Amniotic stem cell (primary cell): ENCODE results near the gene PIAS4.
"Not testable (repeated sequence)": the region's sequence is repeated elsewhere in the genome, so short reads cannot be mapped to it uniquely, and the experiment has no call there.

ENCODE experiments used
- DNase-seq: peaks from one replicate; lab custom pipeline; 2025; lab: John Stamatoyannopoulos, UW

PIAS4 gene, protein sequence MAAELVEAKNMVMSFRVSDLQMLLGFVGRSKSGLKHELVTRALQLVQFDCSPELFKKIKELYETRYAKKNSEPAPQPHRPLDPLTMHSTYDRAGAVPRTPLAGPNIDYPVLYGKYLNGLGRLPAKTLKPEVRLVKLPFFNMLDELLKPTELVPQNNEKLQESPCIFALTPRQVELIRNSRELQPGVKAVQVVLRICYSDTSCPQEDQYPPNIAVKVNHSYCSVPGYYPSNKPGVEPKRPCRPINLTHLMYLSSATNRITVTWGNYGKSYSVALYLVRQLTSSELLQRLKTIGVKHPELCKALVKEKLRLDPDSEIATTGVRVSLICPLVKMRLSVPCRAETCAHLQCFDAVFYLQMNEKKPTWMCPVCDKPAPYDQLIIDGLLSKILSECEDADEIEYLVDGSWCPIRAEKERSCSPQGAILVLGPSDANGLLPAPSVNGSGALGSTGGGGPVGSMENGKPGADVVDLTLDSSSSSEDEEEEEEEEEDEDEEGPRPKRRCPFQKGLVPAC

DNA sequence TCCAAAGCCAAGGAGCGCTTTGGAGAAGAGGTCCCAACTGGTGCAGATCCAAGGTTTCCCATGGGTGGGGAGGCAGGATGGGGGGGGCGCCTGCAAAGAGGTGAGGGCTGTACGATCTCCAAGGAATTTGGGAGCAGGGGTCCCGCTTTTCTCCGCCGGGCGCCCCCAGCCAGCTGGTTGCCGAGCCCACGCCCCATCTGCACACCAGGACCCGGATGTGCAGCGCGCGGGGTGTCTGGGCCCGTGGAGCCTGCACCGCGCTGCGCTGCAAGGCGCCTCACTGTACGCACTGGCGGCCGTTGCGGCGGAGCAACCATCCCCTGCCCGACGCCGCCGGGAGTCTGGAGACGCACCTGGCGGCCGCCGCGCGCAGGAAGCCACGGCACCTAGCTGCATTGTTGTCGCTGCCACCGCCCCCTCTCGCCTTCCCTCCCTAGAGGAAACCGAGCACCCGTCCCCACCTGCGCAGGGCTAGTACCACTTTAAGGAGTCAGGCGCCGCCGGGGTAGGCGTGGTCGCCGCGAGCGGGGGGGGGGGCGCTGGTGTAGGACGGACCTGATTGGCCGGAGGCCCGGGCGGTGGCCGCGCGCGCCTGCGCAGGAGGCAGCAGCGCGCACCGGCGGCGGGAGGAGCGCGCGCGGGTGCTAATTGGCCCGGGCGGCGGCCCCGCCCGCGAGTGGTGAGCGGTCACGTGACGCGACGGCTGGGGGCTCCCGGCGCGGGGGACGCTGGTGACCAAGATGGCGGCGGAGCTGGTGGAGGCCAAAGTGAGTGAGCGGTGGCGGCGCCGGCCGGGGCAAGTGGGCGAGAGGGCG lies at the start of gene PIAS4:
Gene PIAS4, plus strand, starts transcription at position 716 of the 815 bp plus-strand sequence. Its CDS starts 25 bp downstream, at position 741.
- DNase-seq: peak; percentile 84

DNA sequence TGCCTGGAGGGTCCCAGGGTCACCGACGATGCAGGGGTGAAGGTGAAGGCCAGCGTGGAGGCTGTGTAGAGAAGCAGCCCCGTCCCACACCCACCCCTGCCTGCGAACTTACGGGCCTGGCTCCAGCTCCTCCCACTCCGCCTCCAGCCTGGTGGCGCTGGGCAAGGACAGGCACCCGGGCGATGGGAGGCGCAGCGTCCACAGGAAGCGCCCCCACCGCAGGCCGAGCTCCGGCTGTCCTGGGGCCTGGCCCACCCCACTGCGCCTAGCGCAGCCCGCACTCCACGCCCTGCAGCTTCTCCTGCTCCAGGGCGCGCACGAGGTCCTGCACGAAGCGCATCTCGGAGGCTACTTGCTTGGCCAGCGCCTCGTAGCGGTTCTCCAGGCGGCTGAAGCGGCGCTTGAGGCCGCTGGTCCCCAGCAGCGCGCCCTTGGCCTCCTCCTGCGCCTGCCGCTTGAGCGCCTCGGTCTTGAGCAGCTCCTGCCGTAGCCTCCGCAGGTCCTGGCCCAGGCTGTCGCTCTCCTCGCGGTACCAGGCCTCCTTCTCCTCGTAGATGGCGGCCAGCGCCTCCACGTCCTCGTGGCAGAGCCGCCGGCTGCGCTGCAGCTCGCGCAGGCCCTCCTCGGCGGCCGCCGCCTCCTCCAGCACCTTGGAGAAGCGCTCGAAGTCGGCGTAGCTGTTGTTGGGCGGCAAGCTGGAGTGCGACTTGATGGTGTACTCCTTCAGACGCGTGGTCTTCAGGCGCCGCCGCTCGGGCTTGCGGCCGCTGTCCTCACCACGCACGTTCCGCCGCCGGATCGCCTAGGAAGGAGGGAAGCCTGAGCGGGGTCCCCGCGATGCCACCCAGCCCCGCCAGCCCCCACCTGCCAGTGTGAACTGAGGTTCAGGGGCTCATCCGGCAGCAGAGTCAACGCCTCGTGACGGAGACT lies 48.4 kb upstream of the PIAS4 start:
- DNase-seq: no peak

DNA sequence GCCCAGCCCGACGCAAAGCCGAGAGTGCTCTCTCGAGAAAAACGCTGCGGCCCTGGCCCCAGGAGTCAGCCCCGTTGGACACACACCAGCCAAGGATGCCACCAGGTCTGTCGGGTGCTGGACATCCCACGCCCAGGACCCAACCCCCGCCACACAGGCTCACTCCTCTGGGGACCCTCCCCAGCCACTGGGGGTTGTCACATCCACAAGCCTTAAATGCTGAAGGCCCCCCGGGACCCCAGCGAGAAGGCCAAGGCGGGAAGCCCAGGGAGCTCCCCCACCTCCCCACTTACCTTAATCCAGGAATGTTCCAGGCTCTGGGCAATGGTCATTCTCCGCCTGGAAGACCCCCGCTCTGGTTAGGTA lies 47.8 kb upstream of the PIAS4 start:
- DNase-seq: no peak

DNA sequence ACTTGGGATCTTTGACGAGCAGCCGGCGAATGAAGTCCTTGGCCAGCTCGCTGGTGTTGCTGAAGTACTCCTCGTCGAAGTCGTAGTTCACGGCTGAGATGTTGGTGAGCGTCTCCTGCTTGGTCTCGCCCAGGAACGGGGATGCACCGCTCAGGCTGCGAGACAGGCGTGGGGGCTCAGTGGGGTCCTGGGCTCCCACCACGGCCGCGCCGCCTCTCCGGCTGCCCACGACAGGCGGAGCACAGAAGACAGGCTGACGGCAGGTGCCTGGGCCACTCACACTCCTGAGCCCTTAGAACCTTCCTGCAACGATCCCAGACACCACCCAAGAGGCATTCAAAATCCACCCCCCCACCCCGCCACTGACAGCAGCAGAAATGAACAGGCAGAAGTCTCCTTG lies 46.5 kb upstream of the PIAS4 start:
- no peak for DNase-seq

DNA sequence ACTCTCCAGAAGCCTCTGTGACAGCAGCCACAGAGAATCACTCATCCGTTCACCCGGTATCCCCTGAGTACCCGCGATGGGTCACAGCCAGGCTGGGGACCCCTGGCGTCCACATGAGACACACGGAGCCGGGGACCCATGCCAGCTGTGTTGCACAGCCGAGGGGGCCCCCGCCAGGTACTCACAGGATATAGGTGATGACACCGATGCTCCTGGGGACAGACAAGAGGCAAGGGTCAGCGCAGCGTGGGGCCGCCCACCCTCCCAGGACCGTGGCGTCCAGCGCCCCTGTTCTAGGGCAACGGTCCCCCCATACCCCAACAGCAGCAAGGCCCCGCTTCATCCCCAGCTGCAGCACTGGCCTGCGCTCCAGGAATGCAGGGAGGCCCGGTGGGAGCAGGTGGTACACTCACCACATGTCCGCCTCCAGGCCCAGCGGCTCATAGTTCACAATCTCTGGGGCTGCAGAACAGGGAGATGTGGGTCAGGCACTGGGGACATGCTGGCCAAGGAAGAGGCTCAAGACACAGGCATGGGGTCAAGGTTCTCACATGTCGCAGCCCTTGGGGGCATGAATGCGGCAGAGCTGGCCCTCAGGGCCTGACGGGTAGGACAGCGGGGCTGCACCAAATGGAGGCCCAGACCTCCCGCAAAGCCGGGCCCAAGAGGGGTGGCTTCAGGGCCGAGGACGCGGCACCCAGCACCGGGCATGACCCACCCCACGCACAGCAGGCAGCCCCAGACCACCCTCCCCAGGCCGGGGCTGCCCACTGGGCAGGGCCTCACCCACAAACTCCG lies 43.9 kb upstream of the PIAS4 start:
- DNase-seq: no peak

DNA sequence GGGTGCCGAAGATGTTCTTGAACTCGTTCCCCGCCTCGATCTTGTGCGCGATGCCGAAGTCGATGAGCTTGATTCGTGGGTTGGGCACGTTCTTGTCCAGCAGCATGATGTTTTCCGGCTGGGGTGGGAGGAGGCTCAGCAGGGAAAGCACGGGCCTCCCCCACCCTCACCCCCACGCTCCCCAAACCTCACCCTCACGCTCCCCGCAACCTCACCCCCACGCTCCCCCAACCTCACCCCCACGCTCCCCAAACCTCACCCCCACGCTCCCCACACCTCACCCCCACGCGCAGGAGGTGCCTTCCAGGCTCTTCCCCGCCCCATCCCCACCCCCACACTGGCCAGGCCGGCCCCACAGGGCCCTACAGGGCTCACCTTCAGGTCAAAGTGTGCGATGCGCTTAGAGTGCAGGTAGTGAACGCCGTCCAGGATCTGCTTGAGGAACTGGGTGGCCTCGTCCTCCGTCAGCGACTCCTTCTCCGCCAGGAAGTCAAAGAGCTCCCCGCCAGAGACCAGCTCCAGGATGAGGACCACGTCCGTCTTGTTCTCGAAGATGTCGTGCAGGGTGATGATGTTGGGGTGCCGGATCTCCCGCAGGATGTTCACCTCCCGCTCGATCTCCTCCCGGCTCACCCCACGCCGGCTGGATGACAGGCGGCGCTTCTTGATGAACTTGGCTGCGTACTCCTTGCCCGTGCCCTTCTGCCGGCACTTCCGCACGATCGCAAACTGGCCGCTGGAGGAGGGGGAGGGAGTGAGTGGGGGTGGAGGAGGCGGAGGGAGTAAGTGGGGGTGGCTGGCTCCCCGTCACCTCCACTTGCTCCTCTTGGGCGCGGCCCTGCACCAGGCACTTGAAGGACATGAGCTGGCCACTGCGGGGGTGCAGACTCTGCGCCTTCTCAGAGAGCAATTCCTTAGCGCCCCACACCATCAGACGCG lies 43.0 kb upstream of the PIAS4 start:
- no peak for DNase-seq

DNA sequence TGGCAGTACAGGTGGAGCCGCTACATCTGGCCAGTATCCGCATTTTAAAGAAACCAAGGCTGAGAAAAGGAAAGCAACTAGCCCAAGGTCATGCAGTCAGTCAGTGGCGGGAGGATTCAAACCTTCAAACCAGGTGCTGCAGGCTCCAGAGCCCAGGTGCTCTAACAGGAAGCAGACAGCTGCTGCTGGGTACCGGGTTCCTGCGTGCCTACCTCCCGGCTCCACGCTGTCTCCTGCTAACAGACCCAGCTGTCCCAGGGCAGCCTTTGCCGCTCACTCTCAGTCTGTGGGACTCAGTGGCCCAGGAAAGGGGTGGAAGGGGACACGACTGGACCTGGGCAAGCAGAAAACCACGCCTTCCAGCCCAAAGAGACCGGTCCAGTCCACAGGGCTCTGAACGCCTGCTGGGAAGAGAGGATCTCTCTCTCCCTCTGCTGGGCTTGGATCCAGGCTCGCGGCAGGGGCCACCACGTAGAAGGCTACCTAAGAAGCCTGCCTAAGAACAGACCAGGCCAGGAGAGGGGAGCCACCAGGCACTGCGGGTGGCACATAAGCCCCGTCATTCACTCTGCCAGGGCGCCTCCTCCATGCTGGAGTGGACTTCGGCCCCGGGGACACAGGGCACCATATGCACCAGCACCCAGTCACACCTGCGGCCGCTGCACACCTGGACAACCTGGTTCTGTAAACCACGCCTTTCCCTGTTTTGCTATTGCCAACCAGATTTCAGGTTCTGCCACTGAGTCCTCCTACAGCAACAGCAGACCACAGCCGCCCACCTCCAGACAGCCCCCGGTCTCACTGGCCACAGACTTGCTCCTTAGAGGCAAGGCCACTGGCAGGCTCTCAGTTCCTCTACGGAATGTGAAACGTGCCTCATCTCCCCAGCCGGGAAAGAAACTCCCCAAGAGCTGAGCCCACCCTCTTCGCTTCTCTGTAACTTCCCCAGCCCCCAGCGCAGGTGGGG lies 41.2 kb upstream of the PIAS4 start:
- DNase-seq: no peak

DNA sequence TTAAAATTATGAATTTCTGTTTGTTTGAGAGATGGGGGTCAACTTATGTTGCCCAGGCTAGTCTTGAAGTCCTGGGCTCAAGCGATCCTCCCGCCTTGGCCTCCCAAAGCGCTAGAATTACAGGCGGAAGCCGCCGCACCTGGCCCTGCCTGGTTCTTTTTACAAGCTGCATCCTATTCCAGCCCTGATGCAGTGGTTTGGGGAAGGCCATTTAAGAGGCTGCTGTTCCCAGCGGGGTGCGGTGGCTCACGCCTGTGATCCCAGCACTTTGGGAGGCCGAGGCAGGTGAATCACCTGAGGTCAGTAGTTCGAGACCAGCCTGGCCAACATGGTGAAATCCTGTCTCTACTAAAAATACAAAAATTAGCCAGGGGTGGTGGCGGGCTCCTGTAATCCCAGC lies 39.6 kb upstream of the PIAS4 start:
- DNase-seq: not testable (repeated sequence)

DNA sequence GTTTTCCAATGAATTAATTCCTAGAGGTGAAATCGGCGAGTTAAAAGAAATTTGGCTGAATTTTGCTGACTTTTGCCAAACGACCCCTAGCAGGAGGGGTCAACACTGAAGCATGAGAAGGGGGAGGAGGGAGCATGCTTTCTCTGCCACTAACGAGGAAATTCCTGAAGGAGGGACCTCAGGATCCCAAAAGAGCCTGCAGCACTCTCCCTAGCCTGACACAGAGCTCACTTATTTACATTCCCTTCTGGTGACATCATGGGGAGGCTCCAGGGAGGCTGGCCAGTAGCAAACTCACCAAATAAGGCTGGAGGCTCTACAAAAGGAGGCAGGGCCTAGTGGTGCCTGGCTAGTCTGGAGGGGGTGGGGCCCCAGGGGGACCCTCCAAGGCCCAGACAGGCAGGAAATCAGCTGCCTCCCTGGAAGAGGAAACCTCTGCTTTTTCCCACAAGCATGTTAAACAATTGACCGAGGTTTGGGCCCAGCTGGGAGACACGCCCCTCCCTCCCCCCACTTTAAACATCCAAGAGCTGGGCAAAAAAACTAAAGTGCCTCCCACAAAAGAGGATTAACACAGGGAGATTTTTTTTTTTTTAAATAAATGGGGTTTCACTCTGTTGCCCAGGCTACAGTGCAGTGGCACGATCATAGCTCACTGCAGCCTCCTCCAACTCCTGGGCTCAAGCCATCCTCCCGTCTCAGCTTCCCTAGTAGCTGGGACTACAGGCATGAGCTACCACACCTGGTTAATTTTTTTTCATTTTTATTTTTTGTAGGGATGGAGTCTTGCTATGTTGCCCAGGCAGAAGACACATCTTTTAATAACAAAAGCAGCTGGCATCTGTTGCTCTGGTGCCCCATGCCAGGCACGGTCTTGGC lies 38.7 kb upstream of the PIAS4 start:
- peak; percentile 99 for DNase-seq

DNA sequence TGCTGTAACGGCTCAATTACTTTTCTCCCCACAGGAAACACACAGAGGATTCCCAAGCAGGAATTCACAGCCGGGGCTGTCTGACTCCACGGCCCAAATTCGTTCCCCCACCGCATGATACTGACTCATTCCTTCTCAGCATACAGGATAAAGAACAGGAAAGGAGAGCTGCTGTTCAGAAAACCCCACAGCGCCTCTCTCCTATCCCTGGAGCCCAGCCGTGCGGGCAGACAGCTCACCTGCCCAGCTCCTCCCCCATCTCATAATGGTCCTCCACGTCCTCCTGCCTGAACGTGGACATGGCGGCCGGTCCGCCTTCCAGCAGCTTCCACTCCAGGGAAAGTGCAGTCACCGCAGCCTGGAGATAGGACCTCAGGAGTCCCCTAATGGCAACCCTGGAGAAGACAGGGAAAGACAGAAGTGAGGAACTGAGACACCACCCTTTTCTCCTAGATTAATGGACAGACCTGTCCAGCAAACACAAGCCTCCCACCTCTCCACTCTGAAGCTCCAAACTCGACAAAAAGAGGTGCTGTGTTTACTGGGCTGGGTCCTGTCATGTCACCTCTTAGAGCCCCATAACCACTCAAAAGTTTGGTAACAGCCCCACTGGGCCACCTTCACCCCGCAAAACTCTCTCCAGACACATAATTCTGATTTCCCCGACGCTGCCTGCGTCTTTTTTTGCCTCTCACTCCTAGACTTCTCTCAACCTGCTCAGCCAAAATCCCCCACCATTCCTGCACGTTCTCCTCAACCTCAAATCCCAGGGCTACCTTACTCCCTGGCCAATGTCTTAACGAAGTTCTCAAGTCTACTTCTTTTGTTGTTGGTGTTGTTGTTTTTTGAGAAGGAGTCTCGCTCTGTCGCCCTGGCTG lies 37.9 kb upstream of the PIAS4 start:
- DNase-seq: peak; percentile 32

DNA sequence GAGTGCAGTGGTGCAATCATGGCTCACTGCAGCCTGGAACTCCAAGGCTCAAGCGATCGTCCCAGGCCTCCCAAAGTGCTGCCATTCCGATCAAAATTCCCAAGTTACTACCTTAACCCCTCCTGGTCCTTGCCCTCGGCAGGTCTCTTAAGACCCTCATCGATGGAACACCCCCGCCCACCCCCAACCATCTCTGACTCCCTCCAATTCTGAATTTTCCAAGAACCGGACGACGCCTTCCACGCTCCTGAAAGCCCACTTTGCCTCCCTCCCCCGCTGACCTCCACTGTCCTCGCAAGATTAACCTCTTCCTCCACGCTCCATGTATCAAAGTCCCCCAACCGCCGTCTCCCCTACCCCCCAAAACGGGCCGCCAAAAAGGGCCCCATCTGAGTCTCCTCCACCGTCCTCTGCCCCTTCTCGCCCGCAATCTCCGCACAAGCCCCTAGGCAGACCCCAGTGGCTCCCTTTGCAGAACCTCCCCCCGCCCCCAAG lies 37.2 kb upstream of the PIAS4 start:
- DNase-seq: no peak

DNA sequence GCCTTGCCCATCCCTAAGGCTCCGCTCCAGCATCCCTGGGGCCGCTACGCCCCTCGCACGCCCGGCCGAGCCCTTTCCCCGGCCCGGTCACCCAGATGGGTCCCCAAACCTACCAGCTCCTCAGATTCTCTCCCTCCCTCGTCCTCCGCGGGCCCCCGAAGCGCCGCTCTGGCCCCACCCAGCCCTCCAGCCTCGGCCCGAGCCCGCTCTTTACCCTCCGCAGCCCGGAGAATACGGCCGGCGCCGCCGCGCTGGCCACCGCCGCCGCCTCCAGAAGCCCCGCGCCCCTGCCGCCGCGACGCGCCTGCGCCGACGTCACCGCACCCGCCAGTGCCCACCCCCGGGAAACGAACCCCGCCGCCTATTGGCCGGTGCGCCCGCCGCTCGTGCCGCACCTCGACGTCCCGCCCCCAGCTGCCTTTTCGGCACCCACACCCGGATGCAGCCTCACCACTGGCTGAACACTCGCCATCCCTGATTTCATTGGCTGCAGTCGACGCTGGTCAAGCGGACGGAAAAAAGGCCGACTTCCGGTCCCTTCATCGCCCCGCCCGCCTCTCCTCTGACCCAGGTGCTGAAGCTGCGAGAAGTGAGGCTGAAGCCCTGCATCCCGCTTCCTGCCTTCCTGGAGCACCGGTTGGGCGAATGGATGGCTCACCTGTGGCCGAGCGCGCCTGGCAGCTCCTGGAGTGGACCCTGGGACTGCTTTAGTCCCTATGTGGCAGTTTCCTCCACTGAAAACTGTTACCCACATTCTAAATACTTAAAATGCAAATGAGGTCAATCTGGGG lies 36.5 kb upstream of the PIAS4 start, which contains the start of gene DAPK3:
Gene DAPK3, minus strand, starts transcription at position 292 of the 791 bp plus-strand sequence. CDS start 1,364 bp downstream, outside the sequence.
- DNase-seq: peak; percentile 95

DNA sequence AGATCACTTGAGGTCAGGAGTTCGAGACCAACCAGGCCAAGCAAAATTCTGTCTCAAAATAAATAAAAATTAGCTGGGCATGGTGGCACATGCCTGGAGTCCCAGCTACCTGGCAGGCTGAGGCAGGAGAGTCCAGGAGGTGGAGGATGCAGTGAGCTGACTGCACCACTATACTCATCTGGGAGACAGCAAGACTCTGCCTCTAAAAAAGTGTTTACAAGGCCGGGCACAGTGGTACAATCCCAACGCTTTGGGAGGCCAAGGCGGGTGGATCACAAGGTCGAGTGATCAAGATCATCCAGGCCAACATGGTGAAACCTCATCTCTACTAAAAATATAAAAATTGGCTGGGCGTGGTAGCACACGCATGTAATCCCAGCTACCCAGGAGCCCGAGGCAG lies 32.4 kb upstream of the PIAS4 start:
- DNase-seq: no peak

DNA sequence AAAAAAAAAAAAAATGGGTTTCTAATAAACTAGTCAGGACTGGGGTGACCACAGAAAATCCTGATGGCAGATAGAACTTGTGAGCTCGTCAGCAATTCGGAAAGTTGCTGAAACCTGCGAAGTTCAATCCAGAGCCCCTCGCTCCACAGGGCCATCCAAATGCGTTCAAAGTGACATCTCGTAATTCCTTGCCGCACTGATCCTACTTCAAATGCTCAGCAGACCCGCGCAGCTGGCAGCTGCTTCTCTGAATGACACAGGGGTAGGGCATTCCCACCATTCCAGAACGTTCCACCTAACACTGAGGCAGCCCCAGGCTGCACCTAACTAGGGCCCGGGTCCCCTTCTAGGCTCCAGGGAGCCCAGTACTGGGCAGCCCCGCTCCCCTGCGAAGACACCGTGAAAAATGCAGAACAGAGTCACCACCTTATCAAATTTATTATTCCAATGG lies 31.9 kb upstream of the PIAS4 start:
- no peak for DNase-seq

DNA sequence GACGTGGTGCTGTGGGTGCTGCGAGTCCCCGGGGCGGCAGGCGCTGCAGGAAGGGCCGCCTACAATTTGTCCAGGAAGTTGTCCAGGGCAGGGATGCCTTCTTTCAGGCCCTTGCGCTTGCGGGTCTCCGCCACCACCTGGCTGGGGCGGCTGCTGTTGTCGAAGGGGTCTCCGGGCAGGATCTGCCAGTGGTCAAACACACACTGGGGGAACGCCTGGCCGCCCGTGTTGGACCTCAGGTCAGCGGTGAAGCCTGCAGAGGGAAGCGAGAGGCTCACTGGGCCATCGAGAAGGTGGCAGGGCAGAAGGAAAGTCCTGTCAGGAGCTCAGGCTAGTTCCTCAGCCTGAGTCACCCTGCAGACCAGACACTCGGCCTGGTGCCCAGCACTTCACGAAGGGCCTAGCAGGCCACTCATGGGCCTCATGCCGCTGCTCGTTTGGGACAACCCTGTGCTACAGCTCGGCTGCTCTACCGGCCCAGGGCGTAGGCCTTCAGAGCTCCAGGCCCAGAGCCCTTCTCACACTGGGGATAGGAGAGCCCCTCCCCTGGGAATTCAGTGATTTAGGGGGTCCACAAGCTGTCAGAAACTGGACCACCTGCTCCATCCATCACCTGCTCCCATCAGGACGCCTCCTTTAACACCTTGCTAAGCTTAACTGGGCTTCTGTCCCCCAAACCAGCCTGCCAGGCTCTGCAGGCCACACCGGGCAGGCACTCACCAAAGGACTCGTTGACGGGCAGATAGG lies 30.9 kb upstream of the PIAS4 start:
- DNase-seq: no peak
